ENCODE data around the gene IL11RA. TPM values are rescaled to one million over a fixed set of nuclear protein-coding genes. Genes with fewer than 3 reads are reported as not detected.

The IL11RA gene
- total and polyA plus RNA-seq, 9 of the 15 experiments (the other 6 are each of a cell fraction or from before 2014, with no cell fraction given): 0.11 to 5.8 (median 2.8) TPM

DNA sequence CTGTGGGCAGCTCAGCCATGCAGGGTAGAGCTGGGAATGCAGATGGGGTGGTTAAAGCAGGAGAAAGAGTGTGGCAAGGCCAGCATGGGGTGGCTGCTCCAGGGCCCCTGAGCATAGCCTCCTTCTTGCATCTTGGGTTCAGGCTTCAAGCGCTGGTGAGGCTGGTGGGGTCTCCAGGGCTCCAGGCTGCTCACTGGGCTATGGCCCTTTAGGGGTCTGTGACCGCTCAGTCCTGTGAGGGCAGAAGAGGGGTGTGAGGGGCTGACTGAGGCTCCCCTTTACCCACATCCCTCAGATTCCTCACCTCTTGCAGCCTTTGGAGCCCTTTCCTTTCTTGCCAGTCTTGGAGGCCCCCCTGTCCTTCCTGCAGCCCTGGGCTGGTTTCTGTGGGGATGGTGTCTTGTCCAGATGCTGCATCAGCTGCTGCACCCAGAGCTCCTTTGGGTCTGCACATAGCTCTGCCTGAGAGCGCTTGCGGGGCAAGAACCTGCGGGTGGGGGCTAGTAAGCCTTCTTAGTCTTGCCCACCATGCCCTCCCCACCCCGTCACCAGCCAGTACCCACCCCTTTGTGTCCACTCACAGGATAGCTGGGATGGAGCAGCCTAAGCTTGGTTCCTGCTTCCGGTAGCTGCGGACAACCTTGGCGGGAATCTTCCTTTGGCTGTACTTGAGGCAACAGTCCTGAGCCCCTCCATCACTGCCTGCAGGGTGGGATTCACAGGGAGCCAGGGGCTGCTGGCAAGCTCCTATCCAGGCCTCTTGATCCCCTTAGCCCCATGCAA lies 57.4 kb downstream of the IL11RA start (continued):
- no peak for TF ChIP-seq HNRNPK (IDR thresholded peaks at IDR 0.05; ENCODE audit: low read depth, low read length, poor library complexity, severe bottlenecking)
- no peak for TF ChIP-seq PHF21A (IDR thresholded peaks at IDR 0.05; ENCODE audit: borderline replicate concordance, low read depth)
- TF ChIP-seq, protein P1, sequence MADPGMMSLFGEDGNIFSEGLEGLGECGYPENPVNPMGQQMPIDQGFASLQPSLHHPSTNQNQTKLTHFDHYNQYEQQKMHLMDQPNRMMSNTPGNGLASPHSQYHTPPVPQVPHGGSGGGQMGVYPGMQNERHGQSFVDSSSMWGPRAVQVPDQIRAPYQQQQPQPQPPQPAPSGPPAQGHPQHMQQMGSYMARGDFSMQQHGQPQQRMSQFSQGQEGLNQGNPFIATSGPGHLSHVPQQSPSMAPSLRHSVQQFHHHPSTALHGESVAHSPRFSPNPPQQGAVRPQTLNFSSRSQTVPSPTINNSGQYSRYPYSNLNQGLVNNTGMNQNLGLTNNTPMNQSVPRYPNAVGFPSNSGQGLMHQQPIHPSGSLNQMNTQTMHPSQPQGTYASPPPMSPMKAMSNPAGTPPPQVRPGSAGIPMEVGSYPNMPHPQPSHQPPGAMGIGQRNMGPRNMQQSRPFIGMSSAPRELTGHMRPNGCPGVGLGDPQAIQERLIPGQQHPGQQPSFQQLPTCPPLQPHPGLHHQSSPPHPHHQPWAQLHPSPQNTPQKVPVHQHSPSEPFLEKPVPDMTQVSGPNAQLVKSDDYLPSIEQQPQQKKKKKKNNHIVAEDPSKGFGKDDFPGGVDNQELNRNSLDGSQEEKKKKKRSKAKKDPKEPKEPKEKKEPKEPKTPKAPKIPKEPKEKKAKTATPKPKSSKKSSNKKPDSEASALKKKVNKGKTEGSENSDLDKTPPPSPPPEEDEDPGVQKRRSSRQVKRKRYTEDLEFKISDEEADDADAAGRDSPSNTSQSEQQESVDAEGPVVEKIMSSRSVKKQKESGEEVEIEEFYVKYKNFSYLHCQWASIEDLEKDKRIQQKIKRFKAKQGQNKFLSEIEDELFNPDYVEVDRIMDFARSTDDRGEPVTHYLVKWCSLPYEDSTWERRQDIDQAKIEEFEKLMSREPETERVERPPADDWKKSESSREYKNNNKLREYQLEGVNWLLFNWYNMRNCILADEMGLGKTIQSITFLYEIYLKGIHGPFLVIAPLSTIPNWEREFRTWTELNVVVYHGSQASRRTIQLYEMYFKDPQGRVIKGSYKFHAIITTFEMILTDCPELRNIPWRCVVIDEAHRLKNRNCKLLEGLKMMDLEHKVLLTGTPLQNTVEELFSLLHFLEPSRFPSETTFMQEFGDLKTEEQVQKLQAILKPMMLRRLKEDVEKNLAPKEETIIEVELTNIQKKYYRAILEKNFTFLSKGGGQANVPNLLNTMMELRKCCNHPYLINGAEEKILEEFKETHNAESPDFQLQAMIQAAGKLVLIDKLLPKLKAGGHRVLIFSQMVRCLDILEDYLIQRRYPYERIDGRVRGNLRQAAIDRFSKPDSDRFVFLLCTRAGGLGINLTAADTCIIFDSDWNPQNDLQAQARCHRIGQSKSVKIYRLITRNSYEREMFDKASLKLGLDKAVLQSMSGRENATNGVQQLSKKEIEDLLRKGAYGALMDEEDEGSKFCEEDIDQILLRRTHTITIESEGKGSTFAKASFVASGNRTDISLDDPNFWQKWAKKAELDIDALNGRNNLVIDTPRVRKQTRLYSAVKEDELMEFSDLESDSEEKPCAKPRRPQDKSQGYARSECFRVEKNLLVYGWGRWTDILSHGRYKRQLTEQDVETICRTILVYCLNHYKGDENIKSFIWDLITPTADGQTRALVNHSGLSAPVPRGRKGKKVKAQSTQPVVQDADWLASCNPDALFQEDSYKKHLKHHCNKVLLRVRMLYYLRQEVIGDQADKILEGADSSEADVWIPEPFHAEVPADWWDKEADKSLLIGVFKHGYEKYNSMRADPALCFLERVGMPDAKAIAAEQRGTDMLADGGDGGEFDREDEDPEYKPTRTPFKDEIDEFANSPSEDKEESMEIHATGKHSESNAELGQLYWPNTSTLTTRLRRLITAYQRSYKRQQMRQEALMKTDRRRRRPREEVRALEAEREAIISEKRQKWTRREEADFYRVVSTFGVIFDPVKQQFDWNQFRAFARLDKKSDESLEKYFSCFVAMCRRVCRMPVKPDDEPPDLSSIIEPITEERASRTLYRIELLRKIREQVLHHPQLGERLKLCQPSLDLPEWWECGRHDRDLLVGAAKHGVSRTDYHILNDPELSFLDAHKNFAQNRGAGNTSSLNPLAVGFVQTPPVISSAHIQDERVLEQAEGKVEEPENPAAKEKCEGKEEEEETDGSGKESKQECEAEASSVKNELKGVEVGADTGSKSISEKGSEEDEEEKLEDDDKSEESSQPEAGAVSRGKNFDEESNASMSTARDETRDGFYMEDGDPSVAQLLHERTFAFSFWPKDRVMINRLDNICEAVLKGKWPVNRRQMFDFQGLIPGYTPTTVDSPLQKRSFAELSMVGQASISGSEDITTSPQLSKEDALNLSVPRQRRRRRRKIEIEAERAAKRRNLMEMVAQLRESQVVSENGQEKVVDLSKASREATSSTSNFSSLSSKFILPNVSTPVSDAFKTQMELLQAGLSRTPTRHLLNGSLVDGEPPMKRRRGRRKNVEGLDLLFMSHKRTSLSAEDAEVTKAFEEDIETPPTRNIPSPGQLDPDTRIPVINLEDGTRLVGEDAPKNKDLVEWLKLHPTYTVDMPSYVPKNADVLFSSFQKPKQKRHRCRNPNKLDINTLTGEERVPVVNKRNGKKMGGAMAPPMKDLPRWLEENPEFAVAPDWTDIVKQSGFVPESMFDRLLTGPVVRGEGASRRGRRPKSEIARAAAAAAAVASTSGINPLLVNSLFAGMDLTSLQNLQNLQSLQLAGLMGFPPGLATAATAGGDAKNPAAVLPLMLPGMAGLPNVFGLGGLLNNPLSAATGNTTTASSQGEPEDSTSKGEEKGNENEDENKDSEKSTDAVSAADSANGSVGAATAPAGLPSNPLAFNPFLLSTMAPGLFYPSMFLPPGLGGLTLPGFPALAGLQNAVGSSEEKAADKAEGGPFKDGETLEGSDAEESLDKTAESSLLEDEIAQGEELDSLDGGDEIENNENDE (IDR thresholded peaks at IDR 0.05; ENCODE audit: low read depth, low read length): no peak
